CD14-positive monocyte (primary cell): ENCODE results near the gene DOCK10. TPM values are rescaled to one million over a fixed set of nuclear protein-coding genes. Genes with fewer than 3 reads are reported as not detected.

Experiments used
- DNase-seq, 3 donors: peaks; one replicate each; pipeline ENCODE4 v3.0.0-alpha.2; 2011 to 2022
- H2AFZ ChIP-seq: 2 replicates; pipeline ENCODE4 v1.6.0; 2012; ENCODE audit warnings: mild to moderate bottlenecking, low read depth, low read length, inconsistent platforms; ENCODE audit not compliant: insufficient read depth, poor library complexity, severe bottlenecking
- H3K27ac ChIP-seq, 2 donors: 1 replicate in 1 of 2; 2 replicates in 1 of 2; pipeline ENCODE4 v1.5.1; 2012 to 2013; ENCODE audit warnings: low read length in 2 of 2, control low read depth in 1 of 2, inconsistent platforms in 1 of 2, low read depth in 1 of 2, mild to moderate bottlenecking in 1 of 2
- H3K27me3 ChIP-seq, 2 donors: one replicate each; pipeline versions ENCODE4 v1.6.0 to v1.6.1; 2011 to 2013; ENCODE audit warnings: low read length in 2 of 2; ENCODE audit not compliant: control insufficient read depth in 2 of 2, insufficient read depth in 2 of 2
- H3K36me3 ChIP-seq, 2 donors: replicated peaks in 1 of 2; 1 replicate in 1 of 2; 2 replicates in 1 of 2; pipeline versions ENCODE4 v1.5.1 to v1.6.1; 2012 to 2013; ENCODE audit warnings: low read length in 2 of 2, control low read depth in 1 of 2, inconsistent platforms in 1 of 2, mild to moderate bottlenecking in 1 of 2; ENCODE audit not compliant: insufficient read depth in 2 of 2, control insufficient read depth in 1 of 2
- H3K4me1 ChIP-seq, 2 donors: 1 replicate in 1 of 2; 2 replicates in 1 of 2; pipeline versions ENCODE4 v1.5.1 to v1.6.1; 2012 to 2013; ENCODE audit warnings: low read length in 2 of 2, control low read depth in 1 of 2, inconsistent platforms in 1 of 2, mild to moderate bottlenecking in 1 of 2, moderate library complexity in 1 of 2; ENCODE audit not compliant: insufficient read depth in 2 of 2, control insufficient read depth in 1 of 2
- H3K4me2 ChIP-seq: replicated peaks from 2 replicates; pipeline ENCODE3; 2012; ENCODE audit warnings: low read length, moderate library complexity, mild to moderate bottlenecking; ENCODE audit not compliant: poor library complexity, severe bottlenecking; ENCODE audit errors: extremely low read depth
- H3K4me3 ChIP-seq, 3 experiments: fragments of 200-600 bp in 1 of 3; sonication (generic) in 1 of 3; replicated peaks in 1 of 3; 1 replicate in 2 of 3; 2 replicates in 1 of 3; pipeline ENCODE4 v1.5.1; 2011 to 2013; ENCODE audit warnings: low read length in 3 of 3, mild to moderate bottlenecking in 3 of 3, control low read depth in 2 of 3, low read depth in 2 of 3, inconsistent platforms in 1 of 3, moderate library complexity in 1 of 3
- H3K79me2 ChIP-seq: 2 replicates; pipeline ENCODE4 v1.6.0; 2012; ENCODE audit warnings: mild to moderate bottlenecking, control low read depth, inconsistent platforms, low read length, moderate library complexity; ENCODE audit not compliant: insufficient read depth
- H3K9ac ChIP-seq: 2 replicates; pipeline ENCODE4 v1.6.0; 2017; ENCODE audit warnings: low read length, mild to moderate bottlenecking; ENCODE audit not compliant: insufficient read depth, poor library complexity, severe bottlenecking
- H3K9me3 ChIP-seq, 2 donors: replicated peaks in 1 of 2; 1 replicate in 1 of 2; 2 replicates in 1 of 2; pipeline versions ENCODE4 v1.5.1 to v1.6.1; 2012 to 2013; ENCODE audit warnings: low read length in 2 of 2, control low read depth in 1 of 2; ENCODE audit not compliant: control insufficient read depth in 1 of 2, insufficient read depth in 1 of 2
- H4K20me1 ChIP-seq: 2 replicates; pipeline ENCODE4 v1.6.0; 2012; ENCODE audit warnings: mild to moderate bottlenecking, low read length, control low read depth, moderate library complexity; ENCODE audit not compliant: insufficient read depth
- H3K27ac Mint-ChIP-seq, 7 donors: one replicate each; pipeline ENCODE4 v1.8.0; 2020; ENCODE audit warnings: mild to moderate bottlenecking in 7 of 7, mixed read lengths in 7 of 7, moderate library complexity in 6 of 7, inconsistent platforms in 2 of 7
- H3K27me3 Mint-ChIP-seq, 3 donors: one replicate each; pipeline ENCODE4 v1.8.0; 2021 to 2022; ENCODE audit warnings: low read depth in 3 of 3, mild to moderate bottlenecking in 3 of 3, mixed read lengths in 3 of 3, moderate library complexity in 3 of 3, inconsistent platforms in 1 of 3
- H3K36me3 Mint-ChIP-seq, 2 donors: one replicate each; pipeline ENCODE4 v1.8.0; 2020; ENCODE audit warnings: mixed read lengths in 2 of 2, inconsistent platforms in 1 of 2, mild to moderate bottlenecking in 1 of 2
- H3K4me1 Mint-ChIP-seq: one replicate; pipeline ENCODE4 v1.8.0; 2020; ENCODE audit warnings: mild to moderate bottlenecking, mixed read lengths
- H3K4me3 Mint-ChIP-seq, 2 donors: one replicate each; pipeline ENCODE4 v1.8.0; 2020; ENCODE audit warnings: mild to moderate bottlenecking in 2 of 2, mixed read lengths in 2 of 2, moderate library complexity in 1 of 2
- H3K9me3 Mint-ChIP-seq, 7 donors: one replicate each; pipeline ENCODE4 v1.8.0; 2020 to 2022; ENCODE audit warnings: mixed read lengths in 7 of 7, mild to moderate bottlenecking in 6 of 7, moderate library complexity in 6 of 7, inconsistent platforms in 2 of 7
- WGBS: methylation state at CpG from one replicate; pipeline ENCODE4 v1.1.5; 2013; ENCODE audit warnings: missing lambda C conversion rate; ENCODE audit not compliant: insufficient coverage; 5-methylcytosine and 5-hydroxymethylcytosine counted together
- intact Hi-C, 2 donors: fragments of 100-400 bp; cut with micrococcal nuclease; formaldehyde crosslinking; loops; one replicate each; pipeline versions ENCODE4 v1.15.0 to v1.15.1; 2023
- polyA plus RNA-seq, 3 donors: library from polyadenylated mRNA; depleted of rRNA in 1 of 3; unstranded in 2 of 3; stranded (reverse) in 1 of 3; fragments of 300-500 nt in 2 of 3; fragments of >200 nt in 1 of 3; fragmentation: Illumina TruSeq in 2 of 3; gene quantifications; 1 replicate in 2 of 3; 2 replicates in 1 of 3; pipeline ENCODE4 v1.2.3, GENCODE V29; 2012 to 2021
- TF ChIP-seq, protein P1 (sequence below): fragments of 200-600 bp; IDR thresholded peaks from one replicate; pipeline ENCODE4 v1.8.0; 2022; ENCODE audit warnings: antibody characterized with exemption, mild to moderate bottlenecking

Gene DOCK10
- polyA plus RNA-seq, 3 donors = 9.5 to 30.9 (median 16.5) TPM

DNA sequence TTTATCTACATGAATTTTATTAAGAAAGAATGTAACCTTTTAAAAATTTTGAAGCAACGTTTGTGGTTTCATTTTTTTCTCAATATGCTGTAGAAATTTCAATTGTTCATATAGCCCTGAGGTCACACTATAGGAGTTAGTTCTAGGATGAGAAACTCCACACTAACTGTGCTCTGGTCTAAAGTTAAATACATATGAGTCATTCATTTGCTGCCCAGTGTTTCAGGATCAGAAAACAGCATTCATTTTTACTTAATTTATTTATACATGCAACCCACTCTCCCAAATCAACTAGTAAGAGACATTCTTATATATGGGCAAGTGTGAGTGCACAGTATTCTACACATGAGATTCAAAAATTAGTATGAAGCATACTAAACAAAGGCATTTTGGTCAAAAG is 137.9 kb downstream of the DOCK10 start:
- peaks cover 0 to 1% of the 10 kb centered on the region in 2 donors for H3K4me1 ChIP-seq
- Mint-ChIP-seq H3K27ac (no peak overlapping the region), H3K4me1 (peaks cover 4% of the 10 kb centered on the region), H3K36me3 (peaks cover 23 to 29% of the 10 kb centered on the region in 2 donors), H3K27me3 (no peaks in the 10 kb centered on the region), H3K9me3 (peaks cover 0 to 7% (median 0%) of the 10 kb centered on the region in 7 donors), H3K4me3 (no peak overlapping the region)
- intact Hi-C loops = no loop called here
- H3K79me2 ChIP-seq = peaks cover 71% of the 10 kb centered on the region
- no peak overlapping the region for H3K4me3 ChIP-seq
- no peak overlapping the region for H2AFZ ChIP-seq
- H3K27me3 ChIP-seq = no peaks in the 10 kb centered on the region
- H3K4me2 ChIP-seq = no peak overlapping the region
- no peaks in the 10 kb centered on the region for H3K9me3 ChIP-seq
- peaks cover 4 to 16% of the 10 kb centered on the region in 2 donors for H3K36me3 ChIP-seq
- TF ChIP-seq, protein P1, sequence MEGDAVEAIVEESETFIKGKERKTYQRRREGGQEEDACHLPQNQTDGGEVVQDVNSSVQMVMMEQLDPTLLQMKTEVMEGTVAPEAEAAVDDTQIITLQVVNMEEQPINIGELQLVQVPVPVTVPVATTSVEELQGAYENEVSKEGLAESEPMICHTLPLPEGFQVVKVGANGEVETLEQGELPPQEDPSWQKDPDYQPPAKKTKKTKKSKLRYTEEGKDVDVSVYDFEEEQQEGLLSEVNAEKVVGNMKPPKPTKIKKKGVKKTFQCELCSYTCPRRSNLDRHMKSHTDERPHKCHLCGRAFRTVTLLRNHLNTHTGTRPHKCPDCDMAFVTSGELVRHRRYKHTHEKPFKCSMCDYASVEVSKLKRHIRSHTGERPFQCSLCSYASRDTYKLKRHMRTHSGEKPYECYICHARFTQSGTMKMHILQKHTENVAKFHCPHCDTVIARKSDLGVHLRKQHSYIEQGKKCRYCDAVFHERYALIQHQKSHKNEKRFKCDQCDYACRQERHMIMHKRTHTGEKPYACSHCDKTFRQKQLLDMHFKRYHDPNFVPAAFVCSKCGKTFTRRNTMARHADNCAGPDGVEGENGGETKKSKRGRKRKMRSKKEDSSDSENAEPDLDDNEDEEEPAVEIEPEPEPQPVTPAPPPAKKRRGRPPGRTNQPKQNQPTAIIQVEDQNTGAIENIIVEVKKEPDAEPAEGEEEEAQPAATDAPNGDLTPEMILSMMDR = no peak
- no peak overlapping the region for H3K27ac ChIP-seq
- no peak for DNase-seq
- no peaks in the 10 kb centered on the region for H4K20me1 ChIP-seq
- WGBS = no CpG with 5 or more reads among the region's 1 CpG
- no peak overlapping the region for H3K9ac ChIP-seq

DNA sequence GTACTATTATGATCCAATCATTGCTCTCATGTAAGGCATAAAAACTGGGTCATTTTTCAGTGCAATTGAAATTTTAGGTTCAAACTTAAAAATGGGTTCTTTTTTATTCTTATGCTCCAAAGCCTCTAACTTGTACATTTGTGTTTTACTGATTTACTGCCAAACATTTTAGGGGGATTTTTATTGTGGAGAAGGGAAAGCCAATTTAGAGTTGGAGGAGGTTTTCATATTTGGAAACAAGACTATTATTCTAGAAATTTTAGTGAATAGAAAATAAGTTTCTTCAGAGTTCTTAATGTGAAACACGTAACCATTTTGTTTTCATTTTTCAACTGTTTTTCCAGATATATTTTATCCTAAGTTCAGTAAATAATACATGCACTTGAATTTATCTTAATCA is 138.6 kb downstream of the DOCK10 start:
- no peaks in the 10 kb centered on the region for H4K20me1 ChIP-seq
- H2AFZ ChIP-seq = no peak overlapping the region
- H3K9ac ChIP-seq = no peak overlapping the region
- H3K27me3 Mint-ChIP-seq = no peaks in the 10 kb centered on the region
- intact Hi-C loops = no loop called here
- no peaks in the 10 kb centered on the region for H3K9me3 ChIP-seq
- H3K4me3 ChIP-seq = no peak overlapping the region
- peaks cover 72% of the 10 kb centered on the region for H3K79me2 ChIP-seq
- peaks cover 0 to 7% (median 0%) of the 10 kb centered on the region in 7 donors for H3K9me3 Mint-ChIP-seq
- H3K36me3 Mint-ChIP-seq = peaks cover 27 to 32% of the 10 kb centered on the region in 2 donors
- peak overlapping the region in 3 of 7 donors; percentile 10 to 54 (median 45) for H3K27ac Mint-ChIP-seq
- no peak overlapping the region for H3K27ac ChIP-seq
- TF ChIP-seq, protein P1 = no peak
- WGBS = no CpG with 5 or more reads among the region's 1 CpG
- H3K4me3 Mint-ChIP-seq = no peak overlapping the region
- H3K36me3 ChIP-seq = peaks cover 4 to 15% of the 10 kb centered on the region in 2 donors
- peaks cover 2% of the 10 kb centered on the region for H3K4me1 Mint-ChIP-seq
- H3K4me2 ChIP-seq = no peak overlapping the region
- peaks cover under 1 to 1% of the 10 kb centered on the region in 2 donors for H3K4me1 ChIP-seq
- no peaks in the 10 kb centered on the region for H3K27me3 ChIP-seq
- DNase-seq = no peak
